Kidney capillary endothelial cell (primary cell): ENCODE measurements around the gene ZNF618.

Source experiments
- DNase-seq: peaks from one replicate; pipeline ENCODE4 v3.0.0-alpha.2; 2018; ENCODE audit warnings: low spot score

Gene ZNF618

DNA sequence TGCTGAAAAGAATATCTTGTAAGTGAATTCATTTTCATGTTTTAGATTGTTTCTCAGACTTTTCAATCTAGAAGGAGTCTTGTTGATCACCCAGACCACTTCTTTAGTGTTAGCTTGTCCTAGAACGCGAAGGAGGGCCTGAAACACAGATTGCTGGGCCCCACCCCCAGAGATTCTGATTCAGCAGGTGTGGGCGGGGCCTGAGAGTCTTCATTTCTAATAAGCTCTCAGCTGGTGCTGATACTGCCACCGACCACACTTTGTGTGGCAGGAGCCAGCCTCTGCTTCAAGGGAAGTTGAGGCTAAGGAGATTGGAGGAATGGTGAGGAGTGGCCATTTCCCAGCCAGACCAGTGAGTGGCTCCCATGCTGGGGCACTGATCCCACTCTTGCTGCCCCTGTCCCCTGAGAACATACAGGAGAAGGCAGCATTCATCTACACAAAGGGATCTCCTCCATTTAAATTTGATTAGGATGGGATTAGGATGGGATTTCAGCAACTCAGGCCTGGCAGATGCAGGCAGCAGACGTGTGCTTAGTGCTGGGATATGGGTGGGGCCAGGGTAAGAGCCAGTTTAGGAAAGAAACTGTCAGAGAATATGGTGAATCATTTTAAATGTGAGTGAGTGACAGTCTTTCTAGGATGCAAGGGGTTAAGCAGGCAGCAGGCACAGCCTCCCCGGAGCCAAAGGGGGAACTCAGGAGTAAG, 35.9 kb downstream of the ZNF618 start:
- DNase-seq: no peak

DNA sequence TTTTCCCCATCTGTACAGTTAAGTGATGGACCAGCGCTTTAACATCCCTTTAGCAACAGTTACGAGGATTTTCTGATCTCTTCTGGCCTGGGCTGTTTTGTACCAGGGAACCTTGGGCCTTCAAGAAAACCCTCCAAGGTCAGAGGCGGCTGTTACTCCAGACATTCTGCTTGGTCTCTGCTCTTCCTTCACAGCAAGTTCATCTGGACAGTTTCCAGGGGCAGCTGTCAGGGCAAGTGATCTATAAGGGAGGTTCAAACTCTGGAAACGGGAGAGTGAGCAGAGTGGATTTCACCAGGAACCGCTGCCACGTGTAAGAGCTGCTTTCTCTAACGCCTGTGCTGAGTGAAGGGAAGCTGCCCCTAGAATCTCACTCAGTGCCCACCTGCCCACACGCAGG, 36.7 kb downstream of the ZNF618 start:
- no peak for DNase-seq

DNA sequence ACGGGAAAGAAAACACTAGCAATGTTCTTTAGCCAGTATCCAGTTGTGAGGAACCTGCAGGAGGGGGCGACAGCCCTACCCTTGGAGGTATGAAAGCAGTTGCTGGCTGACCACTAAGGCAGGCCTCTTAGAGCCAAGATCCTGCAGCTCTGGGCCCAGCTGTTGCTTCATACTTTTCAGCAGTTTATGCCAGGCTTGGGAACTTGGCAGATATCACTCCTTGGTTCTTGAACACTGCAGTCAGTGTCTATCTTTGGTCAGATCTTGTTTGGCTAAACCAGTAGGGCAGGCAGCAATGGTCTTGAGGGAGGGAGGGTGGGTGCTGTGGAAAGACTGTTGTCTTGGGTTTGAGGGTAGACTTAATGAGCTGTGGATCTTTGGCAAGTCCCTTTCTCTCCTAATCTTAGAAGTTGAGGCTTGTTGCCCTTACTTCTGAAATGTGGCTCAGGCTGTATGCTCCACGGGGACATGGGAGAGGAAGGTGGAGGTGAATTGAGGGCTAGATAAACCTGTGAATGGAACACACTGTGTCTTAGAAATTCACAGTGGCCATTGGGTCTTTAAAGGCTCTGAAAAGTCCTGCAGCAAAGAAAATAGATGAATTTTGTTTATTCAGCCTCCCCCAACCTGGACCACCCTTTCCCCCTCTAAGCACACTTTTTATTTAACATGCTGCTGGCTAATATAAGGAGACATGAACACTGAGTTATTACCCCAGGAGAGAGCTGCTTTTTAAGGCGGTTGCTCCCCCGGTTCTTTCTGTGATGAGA, 37.5 kb downstream of the ZNF618 start:
- DNase-seq: no peak

DNA sequence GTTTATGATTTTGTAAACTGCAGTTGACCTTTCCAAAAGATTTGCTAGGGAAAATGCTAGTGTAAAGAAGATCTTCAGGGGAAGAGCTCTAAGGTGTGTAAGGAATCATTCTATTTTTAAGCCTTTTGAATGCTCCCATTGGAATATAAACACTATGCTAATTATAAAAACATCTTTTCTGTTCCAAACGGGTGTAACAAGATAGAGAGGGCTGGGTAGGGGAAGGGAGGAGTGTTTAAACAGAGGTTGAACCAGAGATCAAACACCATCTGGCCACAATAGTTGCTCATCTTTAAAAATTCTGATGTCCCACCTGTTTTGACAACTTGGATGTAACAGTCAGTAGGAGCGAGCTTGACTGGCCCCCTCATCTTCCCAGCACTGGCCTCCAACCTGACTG, 38.4 kb downstream of the ZNF618 start:
- DNase-seq: no peak

DNA sequence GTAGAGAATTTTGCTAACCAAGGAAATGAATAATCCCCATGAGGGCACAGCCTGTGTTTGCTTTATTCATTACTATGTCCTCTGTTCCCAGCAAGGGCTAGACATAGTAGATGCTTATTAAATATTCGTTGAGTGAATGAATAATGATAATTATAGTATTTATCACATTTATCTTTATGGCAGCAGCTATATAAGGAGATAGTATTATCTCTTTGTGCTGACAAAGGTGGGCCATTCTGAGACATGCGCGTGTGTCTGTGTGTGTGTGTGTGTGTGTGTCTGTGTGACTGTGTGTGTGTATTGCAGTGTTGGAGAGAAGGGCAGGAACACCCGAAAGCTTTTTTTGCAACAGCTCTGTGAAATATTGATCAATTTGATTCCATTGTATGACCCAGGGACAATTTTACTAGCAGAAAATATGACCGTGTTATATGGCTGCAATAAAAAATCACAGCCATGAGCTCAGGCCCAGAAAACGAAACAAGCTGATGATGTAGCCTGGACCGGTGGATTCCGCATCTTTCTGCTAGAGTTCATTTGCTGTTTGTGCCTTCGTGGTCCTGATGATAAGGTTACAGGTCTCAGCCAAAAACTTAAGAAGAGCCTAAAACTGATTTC, 39.8 kb downstream of the ZNF618 start:
- DNase-seq: no peak

DNA sequence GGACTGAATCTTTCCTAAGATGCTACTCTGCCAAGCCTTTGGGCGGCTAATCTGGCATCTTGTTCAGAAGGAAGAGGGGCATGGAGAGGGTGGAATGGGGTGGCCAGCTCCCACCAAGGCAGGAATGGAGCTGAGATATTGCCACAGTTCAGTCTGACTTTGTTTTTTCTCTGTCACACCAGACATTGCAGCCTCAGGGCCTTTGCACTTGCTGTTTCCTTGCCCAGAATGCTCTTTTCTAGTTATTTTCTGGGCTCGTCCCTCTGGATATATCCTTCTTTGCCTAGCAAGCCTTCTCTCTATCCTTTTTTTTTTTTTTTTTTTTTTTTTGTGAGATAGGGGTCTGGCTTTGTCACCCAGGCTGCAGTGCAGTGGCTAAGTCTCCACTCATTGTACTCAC, 40.8 kb downstream of the ZNF618 start:
- no peak for DNase-seq

DNA sequence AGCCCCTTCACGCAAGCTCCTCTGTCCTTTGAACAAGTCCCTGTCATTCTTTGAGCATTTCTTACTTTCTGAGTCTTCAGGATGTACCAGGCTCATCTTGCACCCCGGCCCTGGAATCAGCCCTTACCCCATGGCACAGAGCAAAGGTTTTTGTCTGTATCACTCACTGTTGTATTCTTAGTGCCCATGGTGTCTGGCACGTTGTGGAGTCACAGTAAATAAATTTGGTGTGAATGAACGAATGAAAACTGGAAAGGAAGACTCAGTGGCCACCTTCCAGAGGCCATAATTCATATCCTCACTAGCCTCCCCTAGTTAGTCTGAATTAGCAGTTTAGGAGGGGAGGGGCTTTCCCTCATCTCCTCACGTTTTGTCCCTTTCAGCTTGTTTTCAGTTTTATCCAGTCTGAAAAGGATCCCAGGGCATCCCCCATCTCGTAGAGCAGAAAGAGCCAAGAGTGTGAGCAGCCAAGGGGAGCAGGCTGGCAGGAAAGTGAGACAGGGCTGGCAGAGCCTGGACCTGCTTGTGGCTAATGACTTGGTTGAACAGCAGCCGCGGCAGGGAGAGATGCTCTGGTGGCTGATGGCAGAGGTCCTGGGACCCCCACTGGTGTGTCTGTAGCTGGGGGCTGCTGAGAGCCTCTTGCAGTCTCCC, 42.7 kb downstream of the ZNF618 start:
- no peak for DNase-seq

DNA sequence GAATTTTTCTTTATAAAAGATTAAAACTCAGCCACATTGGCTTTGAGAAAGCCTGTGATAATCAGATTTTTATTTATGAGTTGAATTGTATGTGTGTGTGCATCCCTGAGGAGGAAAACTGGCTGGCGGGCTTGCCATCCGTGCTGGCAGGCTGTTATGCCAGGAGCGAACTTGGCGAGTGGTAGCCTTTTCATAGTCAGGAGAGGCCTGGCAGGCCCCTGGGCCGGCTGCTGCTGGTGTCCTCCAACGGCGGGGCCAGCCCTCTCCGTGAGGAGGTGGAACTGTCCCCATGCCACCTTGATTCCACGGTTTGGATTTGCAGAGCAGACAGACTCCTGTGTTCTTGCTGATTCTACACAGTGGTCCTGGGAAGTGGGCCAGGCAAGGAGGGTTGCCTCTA, 43.3 kb downstream of the ZNF618 start:
- DNase-seq: no peak

DNA sequence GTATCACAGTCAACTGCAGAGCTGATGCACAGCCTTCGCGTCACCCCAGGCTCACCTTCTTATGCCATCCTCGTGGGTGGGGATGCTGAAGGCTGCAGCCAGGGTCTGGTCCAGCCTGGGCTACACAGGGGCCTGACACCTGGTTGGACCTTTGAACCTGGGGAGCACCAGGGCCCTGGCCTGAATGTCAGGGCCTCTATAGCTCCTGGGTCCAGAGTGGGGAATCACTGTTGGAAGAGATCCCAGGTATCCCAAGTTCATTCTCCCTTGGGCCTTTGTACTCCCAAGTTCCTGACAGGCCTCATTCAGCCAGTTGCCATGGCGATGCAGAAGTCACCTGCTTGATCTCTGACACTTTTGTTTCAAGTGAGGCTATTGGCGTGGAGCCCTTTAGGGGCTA, 43.8 kb downstream of the ZNF618 start:
- no peak for DNase-seq

DNA sequence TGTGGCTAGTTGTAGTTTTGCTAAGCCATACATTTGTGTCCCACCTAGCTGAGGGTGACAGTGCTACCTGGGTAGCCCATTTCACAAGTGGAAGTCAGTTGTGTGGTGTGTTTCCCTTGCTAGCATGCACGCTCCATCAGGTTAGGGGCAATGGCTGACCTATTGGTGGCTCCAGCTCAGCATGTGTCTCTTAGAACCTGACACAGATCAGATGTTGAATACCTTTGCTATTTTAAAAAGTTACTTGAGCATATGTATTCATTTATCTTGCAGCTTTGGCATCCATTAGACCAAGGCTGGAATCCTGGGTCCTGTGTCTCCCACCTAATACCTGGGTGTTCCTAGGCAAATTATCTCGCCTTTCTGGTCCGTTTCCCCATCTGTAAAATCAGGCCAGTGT, 44.8 kb downstream of the ZNF618 start:
- no peak for DNase-seq

DNA sequence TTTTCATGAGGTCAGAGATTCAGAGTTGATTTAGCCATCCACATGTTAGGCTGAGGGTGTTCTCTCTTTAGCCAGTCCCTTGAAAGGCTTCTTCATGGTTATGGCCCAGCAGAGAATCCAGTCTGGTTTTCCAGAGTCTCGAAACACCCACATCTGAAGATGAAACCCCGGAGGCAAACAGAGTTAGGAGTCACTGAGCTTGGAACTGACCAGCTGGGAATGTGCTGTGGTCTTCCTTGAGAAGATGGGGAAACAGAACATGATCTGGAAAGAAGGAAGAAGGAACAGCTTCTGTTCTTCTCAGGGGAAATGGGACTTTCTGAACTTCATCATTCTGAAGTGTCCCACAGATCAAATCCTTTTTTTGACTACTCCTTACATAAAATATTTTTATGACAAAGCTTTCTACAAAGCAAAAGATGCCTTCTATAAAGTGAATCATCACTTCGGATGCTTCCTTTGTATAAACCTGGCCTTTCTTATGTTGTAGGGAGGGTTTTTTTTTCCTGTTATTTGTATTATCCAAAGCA, 45.4 kb downstream of the ZNF618 start:
- peak; percentile 10 for DNase-seq

DNA sequence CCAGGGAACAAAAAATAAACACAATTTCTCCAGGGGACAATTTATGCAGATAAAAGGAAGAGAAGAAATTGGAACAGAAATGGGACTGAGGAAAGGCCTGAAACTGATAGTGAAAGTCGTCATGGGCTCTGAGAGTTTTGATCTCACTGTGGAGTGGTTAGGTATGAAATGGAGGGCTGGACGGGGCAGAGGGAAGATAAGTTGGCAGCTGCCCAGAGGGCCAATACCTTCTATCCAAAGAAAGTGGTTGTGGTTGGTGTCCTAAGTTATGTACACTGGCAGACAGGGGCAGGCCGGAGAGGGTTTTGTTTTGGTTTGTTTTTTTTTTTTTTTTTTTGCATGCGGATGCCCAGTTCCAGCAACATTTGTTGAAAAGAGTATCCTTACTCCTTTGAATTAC, 46.1 kb downstream of the ZNF618 start:
- no peak for DNase-seq

DNA sequence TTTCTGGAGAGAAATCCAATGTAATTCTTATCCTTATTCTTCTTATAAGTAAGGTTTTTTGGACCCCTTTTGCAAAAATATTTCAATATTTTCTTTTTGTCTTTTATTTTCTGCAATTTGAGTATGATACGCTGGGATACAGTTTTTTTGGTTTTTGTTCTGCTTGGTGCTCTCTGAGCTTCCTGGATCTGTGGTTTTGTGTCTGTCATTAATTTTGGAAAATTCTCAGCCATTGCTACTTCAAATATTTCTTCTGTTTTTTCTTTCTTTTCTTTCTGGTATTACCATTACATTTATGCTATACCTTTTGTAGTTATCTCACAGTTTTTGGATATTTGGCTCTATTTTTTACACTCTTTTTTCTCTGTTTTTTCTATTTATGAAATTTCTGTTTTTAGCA, 50.1 kb downstream of the ZNF618 start:
- DNase-seq: no peak

DNA sequence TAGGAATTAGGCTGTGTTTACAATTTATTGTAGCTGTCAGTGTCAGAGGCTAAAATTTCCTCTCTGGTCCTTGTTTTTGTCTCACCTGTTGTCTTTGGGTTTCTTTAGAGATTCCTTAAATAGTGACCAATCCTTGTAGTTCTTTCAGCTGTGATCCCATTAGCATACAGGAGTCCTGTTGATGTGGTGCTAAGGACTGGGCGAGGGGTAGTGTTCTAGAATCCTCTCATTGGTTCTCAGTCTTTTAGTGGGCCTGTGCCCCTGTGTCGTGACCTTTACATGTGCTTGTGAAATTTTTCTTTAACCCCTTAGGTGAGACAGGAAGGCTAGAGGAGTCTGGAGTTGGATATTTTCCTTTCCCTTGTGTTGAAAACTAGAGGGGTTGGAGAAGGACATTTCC, 51.2 kb downstream of the ZNF618 start:
- no peak for DNase-seq

DNA sequence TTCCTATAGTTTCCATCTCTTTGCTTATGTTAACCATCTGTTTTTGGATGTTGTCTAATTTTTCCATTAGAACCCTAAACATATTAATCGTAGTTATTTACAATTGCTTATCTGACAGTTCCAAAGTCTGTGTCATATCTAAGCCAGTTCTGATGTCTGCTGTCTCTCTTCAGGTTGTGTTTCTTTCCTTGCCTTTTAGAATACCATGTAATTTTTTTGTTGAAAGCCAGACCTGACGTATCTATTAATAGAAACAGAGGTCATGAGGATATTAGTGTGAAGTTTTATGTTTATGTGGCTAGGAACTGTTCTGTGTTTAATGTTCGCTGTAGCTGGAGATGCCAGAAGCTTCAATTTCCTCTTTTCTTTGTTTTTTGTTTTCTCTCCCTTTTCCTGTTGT, 52.2 kb downstream of the ZNF618 start:
- DNase-seq: no peak

DNA sequence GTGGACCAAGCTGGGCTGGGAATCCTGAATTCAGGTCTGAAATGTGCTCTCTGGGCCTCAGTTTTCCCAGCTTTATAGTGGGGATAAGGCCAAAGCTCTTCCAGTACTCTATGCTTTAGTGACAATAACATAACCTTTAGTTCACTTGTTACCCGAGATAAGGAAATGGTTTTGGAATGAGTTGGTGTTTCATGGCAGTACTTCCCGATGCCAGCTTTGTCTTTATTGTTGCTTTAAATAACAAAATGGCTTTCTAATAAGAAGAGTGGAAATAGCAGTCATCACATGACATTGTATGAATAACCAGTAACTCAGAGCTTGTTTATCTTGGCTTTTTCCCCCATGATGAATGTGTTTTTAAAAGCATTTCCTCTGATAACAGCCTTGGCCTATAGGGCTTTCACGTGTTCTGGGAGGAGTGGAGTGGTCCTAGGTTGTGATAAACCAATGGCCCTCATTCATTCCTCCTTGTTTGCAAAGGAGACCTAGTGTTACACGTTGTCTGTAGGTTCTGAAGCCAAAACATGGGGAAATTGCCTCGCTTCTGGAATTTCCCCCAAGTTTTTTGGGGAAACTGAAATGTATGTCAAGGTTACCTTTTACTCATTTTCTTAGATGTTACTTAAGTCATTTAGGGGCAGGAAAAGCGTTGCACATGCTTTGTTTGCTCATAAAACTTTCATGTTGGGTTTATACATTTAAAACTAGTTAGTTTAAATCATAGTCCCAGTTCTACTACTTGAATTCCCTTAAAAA, 53.7 kb downstream of the ZNF618 start:
- DNase-seq: peak; percentile 94

DNA sequence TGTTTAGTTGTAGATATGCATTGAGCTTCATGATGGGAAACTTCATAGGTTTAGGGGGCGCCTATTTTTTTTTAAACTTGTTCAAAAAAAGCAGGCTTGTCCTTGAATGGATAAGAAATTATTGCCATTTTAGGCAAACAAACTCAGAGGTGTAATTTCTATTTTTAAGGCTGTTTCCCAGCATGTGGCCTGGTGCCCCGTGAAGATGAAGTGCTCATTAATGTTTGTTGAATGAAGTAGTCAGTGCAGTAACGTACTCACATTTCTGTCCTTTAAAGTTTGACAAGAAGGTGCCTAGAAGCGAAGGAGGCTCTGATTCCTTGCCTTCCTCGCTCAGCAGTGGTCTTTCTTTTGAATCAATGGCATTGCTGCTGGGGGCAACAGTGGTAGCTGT, 54.3 kb downstream of the ZNF618 start:
- no peak for DNase-seq

DNA sequence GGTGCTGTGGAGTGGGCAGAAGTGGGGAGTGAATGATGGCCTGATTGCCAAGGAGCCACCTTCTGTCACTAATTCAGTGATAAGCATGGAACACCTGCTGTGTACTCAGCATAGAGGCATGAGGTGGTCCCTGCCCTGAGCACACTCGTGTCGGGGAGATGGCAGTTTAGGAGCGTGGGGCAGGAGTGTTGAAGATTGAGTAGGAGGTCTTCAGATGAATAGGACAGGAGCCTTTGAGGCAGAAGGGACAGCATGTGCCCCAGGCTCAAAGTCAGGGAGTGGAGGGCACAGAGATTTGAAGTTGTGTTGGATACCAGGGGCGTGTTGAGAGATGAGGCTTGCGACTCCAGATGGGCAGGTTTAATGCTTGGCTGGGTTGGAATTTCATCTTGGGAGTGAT, 55.0 kb downstream of the ZNF618 start:
- no peak for DNase-seq

DNA sequence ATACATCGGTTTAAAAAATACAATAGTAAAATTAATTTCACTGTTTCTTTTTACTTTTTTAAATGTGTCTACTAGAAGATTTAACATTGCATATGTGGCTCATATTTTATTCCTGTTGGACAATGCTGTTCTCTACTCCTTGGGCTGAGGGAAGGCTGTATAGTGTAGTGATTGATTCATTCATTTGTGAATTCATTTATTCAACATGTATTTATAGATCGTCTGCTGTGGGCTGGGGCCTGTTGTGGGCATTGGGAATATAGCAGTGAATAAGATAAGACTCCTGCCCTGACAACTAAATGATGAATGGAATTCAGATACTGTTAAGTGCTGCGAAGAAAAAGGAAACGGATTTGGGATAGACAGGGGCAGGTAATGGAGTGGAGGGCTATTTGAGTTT, 55.7 kb downstream of the ZNF618 start:
- DNase-seq: no peak

DNA sequence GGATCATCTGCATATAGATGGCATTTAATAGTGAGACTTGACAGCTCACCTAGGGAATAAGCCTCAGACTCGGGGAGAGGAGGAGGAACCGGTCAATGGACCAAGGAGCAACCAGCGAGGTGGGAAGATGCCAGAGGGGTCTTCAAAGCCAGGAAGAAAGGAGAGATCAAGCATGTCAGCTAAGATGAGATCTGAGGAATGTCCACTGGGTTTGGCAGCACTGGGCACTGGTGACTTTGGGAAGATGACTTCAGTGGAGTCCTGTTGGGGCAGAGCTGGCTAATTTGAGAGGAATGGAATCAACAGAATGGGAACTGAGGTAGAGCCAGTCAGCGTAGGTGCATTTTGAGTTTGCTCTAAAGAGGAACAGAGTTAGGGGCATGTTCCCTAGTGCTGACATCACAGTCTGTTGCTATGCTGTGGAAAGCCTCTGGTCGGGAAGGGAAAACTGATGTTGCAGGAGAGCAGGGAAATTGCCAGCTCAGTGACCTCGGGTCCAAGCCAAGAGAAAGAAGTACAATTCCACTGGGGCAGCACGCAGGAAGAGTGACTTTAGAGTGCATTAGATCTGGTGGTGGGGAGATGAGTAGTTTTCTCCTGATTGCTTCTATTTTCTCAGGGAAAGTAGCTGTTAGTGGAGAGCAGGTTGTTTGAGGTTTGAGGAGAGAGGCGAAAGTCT, 56.9 kb downstream of the ZNF618 start:
- DNase-seq: no peak

DNA sequence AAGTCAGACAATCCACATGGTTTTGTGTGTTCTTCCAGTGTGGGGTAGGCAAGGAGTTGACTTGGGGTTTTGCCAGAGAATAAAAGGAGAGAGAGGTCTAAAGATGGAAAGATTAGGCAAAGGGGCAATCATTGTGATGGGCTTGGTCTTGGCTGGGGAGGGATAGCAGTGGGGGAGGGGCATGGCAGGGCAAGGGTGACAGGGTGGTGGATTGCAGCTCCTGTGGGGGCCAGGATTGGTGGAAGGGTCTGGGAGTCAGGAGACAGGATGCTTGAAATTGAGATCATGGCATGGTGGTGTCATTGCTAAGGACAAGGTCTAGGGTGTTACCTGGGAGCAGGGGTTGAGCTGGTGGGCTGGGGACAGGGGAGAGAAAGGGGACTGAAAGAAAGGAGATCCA, 57.6 kb downstream of the ZNF618 start:
- no peak for DNase-seq
